GM12878 (cell line): Measurements from ENCODE around the gene LMTK3. TPM values are rescaled to one million over a fixed set of nuclear protein-coding genes. Genes with fewer than 3 reads are reported as not detected.

ENCODE experiments used
- ATAC-seq: fragments of 200-7000 bp; cut with Tn5 transposase; 3 replicates; pipeline ENCODE4 v1.9.1; 2020; ENCODE audit warnings: mild to moderate bottlenecking, moderate library complexity
- BruUV-seq: library from RNA; stranded (reverse); fragments of 400-500 nt; replicated peaks from 2 replicates; lab custom pipeline; 2021; lab: Mats Ljungman, UMichigan
- CTCF ChIA-PET: fragments of 300-600 bp; sonication (Branson Sonifier 250); formaldehyde crosslinking; extraction: SDS; loops from one replicate; lab custom pipeline; 2021; ENCODE audit warnings: inconsistent platforms; lab: Yijun Ruan, JAX
- POLR2A ChIA-PET: fragments of 350-600 bp; formaldehyde crosslinking; extraction: SDS; loops from one replicate; lab custom pipeline; 2021; ENCODE audit warnings: inconsistent platforms; lab: Charles Lee
- RAD21 ChIA-PET: fragments of 300-600 bp; sonication (Branson Sonifier 250); formaldehyde crosslinking; loops from one replicate; lab custom pipeline; 2023; ENCODE audit warnings: antibody characterized with exemption; ENCODE audit not compliant: unreplicated experiment; lab: Charles Lee
- SMC1A ChIA-PET: fragments of 300-600 bp; sonication (Branson Sonifier 250); formaldehyde crosslinking; loops from one replicate; lab custom pipeline; 2023; ENCODE audit not compliant: unreplicated experiment, uncharacterized antibody; lab: Charles Lee
- DNase-seq: peaks from one replicate; pipeline ENCODE4 v3.0.0-alpha.2; 2011; ENCODE audit warnings: low read depth, low spot score
- FAIRE-seq: peaks from 3 replicates; lab custom pipeline; 2011; peaks lifted over from hg19 to GRCh38; lab: Jason Lieb, UNC
- H2AFZ ChIP-seq: 2 replicates; pipeline ENCODE4 v1.6.0; 2011; ENCODE audit warnings: low read depth, low read length, control low read depth; ENCODE audit not compliant: control insufficient read depth
- H3K27ac ChIP-seq: 2 replicates; pipeline ENCODE4 v1.5.1; 2011; ENCODE audit warnings: control low read depth; ENCODE audit not compliant: control insufficient read depth, insufficient read depth
- H3K27me3 ChIP-seq, 2 experiments: replicated peaks in 1 of 2; 2 replicates each; pipeline versions ENCODE4 v1.6.0 to v1.6.1; 2011; ENCODE audit warnings: low read length in 1 of 2; ENCODE audit not compliant: control insufficient read depth in 2 of 2, insufficient read depth in 2 of 2
- H3K36me3 ChIP-seq, 2 experiments: 2 replicates each; pipeline ENCODE4 v1.5.1; 2011; ENCODE audit warnings: low read length in 1 of 2; ENCODE audit not compliant: control insufficient read depth in 2 of 2, insufficient read depth in 2 of 2
- H3K4me1 ChIP-seq: 2 replicates; pipeline ENCODE4 v1.6.1; 2011; ENCODE audit warnings: mild to moderate bottlenecking, low read length, moderate library complexity, mixed read lengths; ENCODE audit not compliant: control insufficient read depth, insufficient read depth
- H3K4me2 ChIP-seq: 2 replicates; pipeline ENCODE4 v1.6.0; 2011; ENCODE audit warnings: control low read depth; ENCODE audit not compliant: control insufficient read depth, insufficient read depth
- H3K4me3 ChIP-seq: fragments of 200-600 bp; sonication (generic); 2 replicates; pipeline ENCODE4 v1.5.1; 2016
- H3K79me2 ChIP-seq: 2 replicates; pipeline ENCODE4 v1.6.0; 2011; ENCODE audit warnings: low read length; ENCODE audit not compliant: control insufficient read depth, insufficient read depth
- H3K9ac ChIP-seq: 2 replicates; pipeline ENCODE4 v1.8.0; 2011; ENCODE audit warnings: low read length, control low read depth, mixed read lengths; ENCODE audit not compliant: control insufficient read depth, insufficient read depth
- H3K9me3 ChIP-seq: replicated peaks from 3 replicates; pipeline ENCODE4 v1.5.1; 2011; ENCODE audit warnings: mild to moderate bottlenecking, low read length; ENCODE audit not compliant: control insufficient read depth, insufficient read depth
- H4K20me1 ChIP-seq: 2 replicates; pipeline ENCODE4 v1.6.0; 2011; ENCODE audit not compliant: control insufficient read depth, insufficient read depth
- CHD4 ChIP-seq: fragments of 200-600 bp; sonication (generic); IDR thresholded peaks from 2 replicates; pipeline ENCODE4 v1.6.1; 2016; ENCODE audit warnings: mild to moderate bottlenecking
- EED ChIP-seq: sonication (generic); IDR thresholded peaks from 2 replicates; pipeline ENCODE4 v1.6.1; 2016; ENCODE audit warnings: antibody characterized with exemption, low read depth
- ESRRA ChIP-seq: IDR thresholded peaks from 2 replicates; pipeline ENCODE4 v1.6.1; 2012; ENCODE audit warnings: mild to moderate bottlenecking, low read length, improper control_type of control experiment
- FOS ChIP-seq: IDR thresholded peaks from 3 replicates; pipeline ENCODE4 v1.6.1; 2011; ENCODE audit warnings: borderline replicate concordance; ENCODE audit not compliant: insufficient read length; ENCODE audit errors: extremely low read depth
- IKZF1 ChIP-seq: fragments of 450-650 bp; conservative IDR thresholded peaks from 2 replicates; pipeline ENCODE4 v1.6.1; 2017; ENCODE audit warnings: antibody characterized with exemption, mild to moderate bottlenecking
- WGBS: methylation state at CpG from one replicate; pipeline ENCODE4 v1.1.6; 2016; ENCODE audit warnings: low lambda C conversion rate; ENCODE audit not compliant: insufficient replicate concordance, insufficient coverage; ENCODE audit errors: missing lambda C conversion rate; 5-methylcytosine and 5-hydroxymethylcytosine counted together
- in situ Hi-C: fragments of 300-500 bp; cut with MboI; formaldehyde crosslinking; loops from 9 replicates; pipeline ENCODE4 v1.14.3; 2018; ENCODE audit warnings: mixed read lengths
- intact Hi-C: fragments of 100-400 bp; cut with micrococcal nuclease; formaldehyde crosslinking; loops from one replicate; pipeline ENCODE4 v1.14.2; 2022; ENCODE audit not compliant: unreplicated experiment
- polyA plus RNA-seq, 11 experiments: library from polyadenylated mRNA; depleted of rRNA in 4 of 11; unstranded in 6 of 11; stranded (reverse) in 5 of 11; fragments of >200 nt; fragmentation: Nextera tagmentation in 4 of 11; fragmentation: Illumina TruSeq in 1 of 11; extraction: Ambion mirVana in 4 of 11; extraction: Trizol in 1 of 11; gene quantifications; 1 replicate in 1 of 11; 2 replicates in 10 of 11; pipeline versions ENCODE4 v1.2.1 to v1.2.3, GENCODE V29; 2011 to 2016; ENCODE audit warnings: inconsistent platforms in 2 of 11, missing spikeins in 2 of 11, low read depth in 1 of 11
- total RNA-seq, 4 experiments: library from RNA; depleted of rRNA in 3 of 4; stranded (reverse); fragments of >200 nt in 3 of 4; fragmentation: Illumina TruSeq in 1 of 4; extraction: Trizol in 1 of 4; gene quantifications; 2 replicates each; pipeline versions ENCODE4 v1.2.1 to v1.2.3, GENCODE V29; 2013 to 2021
- TF ChIP-seq, protein P1 (sequence below): IDR thresholded peaks from 2 replicates; pipeline ENCODE4 v1.6.1; 2011; ENCODE audit warnings: borderline replicate concordance, low read depth, mild to moderate bottlenecking, moderate library complexity, mixed read lengths, low read length; ENCODE audit not compliant: insufficient read depth; ENCODE audit errors: extremely low read length
- TF ChIP-seq, protein P2 (sequence below): IDR thresholded peaks from 2 replicates; pipeline ENCODE4 v1.6.1; 2012; ENCODE audit warnings: low read length, inconsistent platforms

Gene LMTK3
- total and polyA plus RNA-seq, 10 of the 15 experiments (the other 5 are each of a cell fraction or from before 2014, with no cell fraction given), result under 0.01 to 0.28 (median 0.04) TPM; not detected in 3

DNA sequence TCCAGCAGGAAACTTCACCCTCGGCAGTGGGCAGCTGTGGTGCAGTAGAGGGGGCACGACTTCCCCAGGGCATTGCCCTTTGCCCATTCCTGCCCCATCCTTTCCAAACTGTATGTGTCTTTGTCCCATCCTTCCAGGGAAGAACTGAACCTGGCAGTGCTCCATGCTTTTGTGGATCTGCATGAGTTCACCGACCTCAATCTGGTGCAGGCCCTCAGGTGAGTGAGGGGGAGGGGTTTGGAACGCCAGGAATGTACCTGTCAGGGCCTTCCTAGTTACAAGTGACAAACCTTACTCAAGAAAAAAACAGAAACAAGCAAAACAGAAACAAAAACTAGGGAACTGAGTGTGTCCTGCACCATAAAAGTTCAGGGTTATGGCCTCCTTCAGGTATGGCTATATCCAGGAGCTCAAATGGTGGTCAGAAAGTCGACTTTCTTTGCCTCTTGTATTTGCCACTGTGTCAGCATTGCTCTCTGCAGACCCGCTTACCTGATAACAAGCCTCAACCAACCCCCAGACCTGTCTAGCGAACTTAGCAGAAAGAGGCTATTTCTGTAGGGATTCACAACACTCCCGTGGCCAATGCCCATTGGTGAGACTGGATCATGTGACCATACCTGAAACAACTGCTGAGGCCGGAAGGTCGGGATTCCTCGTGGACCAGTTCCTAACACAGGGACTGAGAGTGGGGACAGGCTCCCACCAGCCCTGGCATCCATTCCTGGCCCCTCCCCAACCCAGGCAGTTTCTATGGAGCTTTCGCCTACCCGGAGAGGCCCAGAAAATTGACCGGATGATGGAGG, 38.3 kb downstream of the LMTK3 start:
- RAD21 ChIA-PET, result no interaction called here
- H3K79me2 ChIP-seq, result peaks cover 9% of the 10 kb centered on the region
- no peak overlapping the region for H3K4me3 ChIP-seq
- DNase-seq, result no peak
- peaks cover 3% of the 10 kb centered on the region; the same call in 1 of the 2 replicates for H4K20me1 ChIP-seq
- H3K27me3 ChIP-seq, result no peaks in the 10 kb centered on the region
- POLR2A ChIA-PET, result no interaction called here
- H3K9me3 ChIP-seq, result no peaks in the 10 kb centered on the region
- in situ Hi-C loops, result no loop called here
- peaks cover 4 to 13% of the 10 kb centered on the region in 2 experiments; a peak in 3 of 4 replicates for H3K36me3 ChIP-seq
- no peak overlapping the region for H3K27ac ChIP-seq
- ATAC-seq, result no peak
- SMC1A ChIA-PET, result no interaction called here
- BruUV-seq, result no TSS peak
- H3K4me2 ChIP-seq, result no peak overlapping the region
- H3K9ac ChIP-seq, result no peak overlapping the region
- intact Hi-C loops, result no loop called here
- no peak overlapping the region for H2AFZ ChIP-seq
- TF ChIP-seq ESRRA (no peak), CHD4 (no peak)
- TF ChIP-seq, protein P1, sequence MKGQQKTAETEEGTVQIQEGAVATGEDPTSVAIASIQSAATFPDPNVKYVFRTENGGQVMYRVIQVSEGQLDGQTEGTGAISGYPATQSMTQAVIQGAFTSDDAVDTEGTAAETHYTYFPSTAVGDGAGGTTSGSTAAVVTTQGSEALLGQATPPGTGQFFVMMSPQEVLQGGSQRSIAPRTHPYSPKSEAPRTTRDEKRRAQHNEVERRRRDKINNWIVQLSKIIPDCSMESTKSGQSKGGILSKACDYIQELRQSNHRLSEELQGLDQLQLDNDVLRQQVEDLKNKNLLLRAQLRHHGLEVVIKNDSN, result peak; percentile 2
- no peak for FAIRE-seq
- peaks cover 5% of the 10 kb centered on the region; the same call in 1 of the 2 replicates for H3K4me1 ChIP-seq
- CTCF ChIA-PET, result interaction anchor here (5.0 kb wide), 1 partner anchor 16 kb away, joined by 27 read pairs; no protein-coding TSS in a partner anchor
- WGBS, result 91% methylated on average over 13 of the region's 14 CpGs

DNA sequence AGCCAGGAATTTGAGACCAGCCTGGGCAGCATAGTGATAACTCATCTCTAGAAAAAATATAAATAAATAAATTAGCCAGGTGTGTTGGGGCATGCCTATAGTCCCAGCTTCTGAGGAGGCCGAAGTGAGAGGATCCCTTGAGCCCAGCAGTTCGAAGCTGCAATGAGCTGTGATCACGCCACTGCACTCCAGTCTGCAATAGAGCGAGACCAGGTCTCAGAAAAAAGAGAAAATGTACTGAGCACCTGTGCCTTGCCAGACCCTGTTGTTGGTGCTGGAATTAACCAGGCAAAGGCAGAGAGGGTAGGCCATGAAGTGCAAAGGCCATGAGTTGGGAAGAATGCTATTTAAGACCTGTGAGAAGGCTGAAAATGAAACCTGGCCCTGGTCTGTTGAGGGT, 39.8 kb downstream of the LMTK3 start:
- no peak for DNase-seq
- H3K27ac ChIP-seq, result no peak overlapping the region
- no peak for FAIRE-seq
- ATAC-seq, result no peak
- peaks cover 9% of the 10 kb centered on the region for H3K79me2 ChIP-seq
- SMC1A ChIA-PET, result no interaction called here
- H3K9ac ChIP-seq, result no peak overlapping the region
- H2AFZ ChIP-seq, result no peak overlapping the region
- no peak overlapping the region for H3K4me3 ChIP-seq
- POLR2A ChIA-PET, result interaction anchor here (0.7 kb wide), 1 partner anchor 139 kb away, joined by 3 read pairs; no protein-coding TSS in a partner anchor
- CTCF ChIA-PET, result interaction anchor here (5.0 kb wide), 1 partner anchor 17 kb away, joined by 27 read pairs; no protein-coding TSS in a partner anchor
- peaks cover 4 to 13% of the 10 kb centered on the region in 2 experiments; a peak in 3 of 4 replicates for H3K36me3 ChIP-seq
- WGBS, result 91% methylated on average over 4 of the region's 4 CpGs
- H3K4me2 ChIP-seq, result no peak overlapping the region
- H3K9me3 ChIP-seq, result no peaks in the 10 kb centered on the region
- intact Hi-C loops, result no loop called here
- peaks cover 3% of the 10 kb centered on the region; the same call in 1 of the 2 replicates for H4K20me1 ChIP-seq
- in situ Hi-C loops, result no loop called here
- RAD21 ChIA-PET, result no interaction called here
- no TSS peak for BruUV-seq
- TF ChIP-seq FOS (no peak), EED (no peak), IKZF1 (no peak)
- TF ChIP-seq, protein P2, sequence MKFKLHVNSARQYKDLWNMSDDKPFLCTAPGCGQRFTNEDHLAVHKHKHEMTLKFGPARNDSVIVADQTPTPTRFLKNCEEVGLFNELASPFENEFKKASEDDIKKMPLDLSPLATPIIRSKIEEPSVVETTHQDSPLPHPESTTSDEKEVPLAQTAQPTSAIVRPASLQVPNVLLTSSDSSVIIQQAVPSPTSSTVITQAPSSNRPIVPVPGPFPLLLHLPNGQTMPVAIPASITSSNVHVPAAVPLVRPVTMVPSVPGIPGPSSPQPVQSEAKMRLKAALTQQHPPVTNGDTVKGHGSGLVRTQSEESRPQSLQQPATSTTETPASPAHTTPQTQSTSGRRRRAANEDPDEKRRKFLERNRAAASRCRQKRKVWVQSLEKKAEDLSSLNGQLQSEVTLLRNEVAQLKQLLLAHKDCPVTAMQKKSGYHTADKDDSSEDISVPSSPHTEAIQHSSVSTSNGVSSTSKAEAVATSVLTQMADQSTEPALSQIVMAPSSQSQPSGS, result no peak
- peaks cover 5% of the 10 kb centered on the region; the same call in 1 of the 2 replicates for H3K4me1 ChIP-seq
- no peaks in the 10 kb centered on the region for H3K27me3 ChIP-seq
